Measurements from ENCODE around the gene PGLYRP3. TPM values are rescaled to one million over a fixed set of nuclear protein-coding genes. Genes with fewer than 3 reads are reported as not detected.

The PGLYRP3 gene
- total RNA-seq, 1 donor from 2014 or later: not detected

GRCh38 chr1:153251562-153251961 is 61.2 kb downstream of the PGLYRP3 start:
- Mint-ChIP-seq H3K4me3 (no peak overlapping the region), H3K27ac (ENCODE audit: unreplicated experiment) (no peak overlapping the region), H3K9me3 (no peaks in the 10 kb centered on the region), H3K4me1 (no peaks in the 10 kb centered on the region), H3K27me3 (ENCODE audit: low read depth) (peaks cover 61% of the 10 kb centered on the region), H3K36me3 (ENCODE audit: low read depth) (no peaks in the 10 kb centered on the region)
- no peak for DNase-seq (ENCODE audit: low read depth, low spot score)
- no peak for TF ChIP-seq CTCF (conservative IDR thresholded peaks at IDR 0.05)

- H3K36me3 Mint-ChIP-seq (ENCODE audit: low read depth): no peaks in the 10 kb centered on the region
- H3K27me3 Mint-ChIP-seq (ENCODE audit: low read depth): peaks cover 63% of the 10 kb centered on the region
- H3K27ac Mint-ChIP-seq (ENCODE audit: unreplicated experiment): no peak overlapping the region
- DNase-seq (ENCODE audit: low read depth, low spot score): no peak
- no peaks in the 10 kb centered on the region for H3K4me1 Mint-ChIP-seq
- TF ChIP-seq CTCF (conservative IDR thresholded peaks at IDR 0.05): no peak
- H3K9me3 Mint-ChIP-seq: no peaks in the 10 kb centered on the region
- no peak overlapping the region for H3K4me3 Mint-ChIP-seq
Measured at GRCh38 chr1:153251087-153251486, 61.7 kb downstream of the PGLYRP3 start.

GRCh38 chr1:153250166-153250565 is 62.6 kb downstream of the PGLYRP3 start:
- TF ChIP-seq CTCF (conservative IDR thresholded peaks at IDR 0.05): no peak
- H3K4me1 Mint-ChIP-seq: no peaks in the 10 kb centered on the region
- H3K27ac Mint-ChIP-seq (ENCODE audit: unreplicated experiment): no peak overlapping the region
- no peak overlapping the region for H3K4me3 Mint-ChIP-seq
- H3K9me3 Mint-ChIP-seq: no peaks in the 10 kb centered on the region
- H3K27me3 Mint-ChIP-seq (ENCODE audit: low read depth): peaks cover 58% of the 10 kb centered on the region
- DNase-seq (ENCODE audit: low read depth, low spot score): no peak
- no peaks in the 10 kb centered on the region for H3K36me3 Mint-ChIP-seq (ENCODE audit: low read depth)

GRCh38 chr1:153248176-153248879 is 64.4 kb downstream of the PGLYRP3 start:
- Mint-ChIP-seq H3K4me1 (no peaks in the 10 kb centered on the region), H3K27ac (ENCODE audit: unreplicated experiment) (no peak overlapping the region), H3K9me3 (peaks cover 5% of the 10 kb centered on the region), H3K27me3 (ENCODE audit: low read depth) (peaks cover 50% of the 10 kb centered on the region), H3K36me3 (ENCODE audit: low read depth) (no peaks in the 10 kb centered on the region), H3K4me3 (no peak overlapping the region)
- TF ChIP-seq CTCF (conservative IDR thresholded peaks at IDR 0.05): no peak
- no peak for DNase-seq (ENCODE audit: low read depth, low spot score)

Other genes with a start within 250 kb of the PGLYRP3 start
- gene SPRR2B, start 241.3 kb downstream of the PGLYRP3 start, total RNA-seq: not detected in 2 replicates
- not detected in 2 replicates for gene SPRR2E, start 218.4 kb downstream of the PGLYRP3 start, total RNA-seq
- gene SPRR2F, start 199.4 kb downstream of the PGLYRP3 start, total RNA-seq: not detected in 2 replicates
- gene SPRR2G, start 162.1 kb downstream of the PGLYRP3 start, total RNA-seq: not detected in 2 replicates
- gene LELP1, start 109.5 kb downstream of the PGLYRP3 start, total RNA-seq: not detected in 2 replicates
- not detected in 2 replicates for gene PRR9, start 95.4 kb downstream of the PGLYRP3 start, total RNA-seq
- gene LORICRIN, start 53.3 kb downstream of the PGLYRP3 start, total RNA-seq: not detected in 2 replicates
- not detected in 2 replicates for gene PGLYRP4, start 35.9 kb upstream of the PGLYRP3 start, total RNA-seq
- not detected in 2 replicates for gene S100A9, start 44.9 kb upstream of the PGLYRP3 start, total RNA-seq
- not detected in 2 replicates for gene S100A12, start 62.7 kb upstream of the PGLYRP3 start, total RNA-seq
- not detected in 2 replicates for gene S100A8, start 78.1 kb upstream of the PGLYRP3 start, total RNA-seq
- gene S100A7A, start 103.6 kb upstream of the PGLYRP3 start, total RNA-seq: not detected in 2 replicates
- not detected in 2 replicates for gene S100A7, start 147.7 kb upstream of the PGLYRP3 start, total RNA-seq
- gene S100A6, start 223.0 kb upstream of the PGLYRP3 start, total RNA-seq: not detected in 2 replicates
- gene S100A5, start 228.0 kb upstream of the PGLYRP3 start, total RNA-seq: not detected in 2 replicates
- 10.3 and 11.7 TPM in 2 replicates for gene S100A4, start 232.9 kb upstream of the PGLYRP3 start, total RNA-seq
- gene S100A3, start 236.3 kb upstream of the PGLYRP3 start, total RNA-seq: not detected in 2 replicates